Vagina (tissue), 2 donors: ENCODE results near the gene CTNNA3. TPM values are rescaled to one million over a fixed set of nuclear protein-coding genes. Genes with fewer than 3 reads are reported as not detected.

Source experiments
- DNase-seq, 2 donors: peaks; one replicate each; pipeline ENCODE4 v3.0.0-alpha.2; 2017; ENCODE audit errors: extremely low spot score in 2 of 2
- H3K27ac ChIP-seq: fragments of 200-600 bp; sonication (generic); one replicate; pipeline ENCODE4 v1.5.1; 2019
- H3K27me3 ChIP-seq: fragments of 200-600 bp; sonication (generic); one replicate; pipeline ENCODE4 v1.5.1; 2019
- H3K36me3 ChIP-seq, 2 donors: fragments of 200-600 bp; sonication (generic); one replicate each; pipeline ENCODE4 v1.5.1; 2017 to 2019
- H3K4me1 ChIP-seq: fragments of 200-600 bp; sonication (generic); one replicate; pipeline ENCODE4 v1.5.1; 2019
- H3K4me3 ChIP-seq, 2 donors: fragments of 200-600 bp; sonication (generic); 1 replicate in 1 of 2; 2 replicates in 1 of 2; pipeline ENCODE4 v1.5.1; 2016 to 2019
- H3K9me3 ChIP-seq: fragments of 200-600 bp; sonication (generic); one replicate; pipeline ENCODE4 v1.5.1; 2019
- POLR2A ChIP-seq, 2 donors: fragments of 450-650 bp; IDR thresholded peaks; one replicate each; pipeline ENCODE4 v1.6.1; 2017; ENCODE audit warnings: antibody characterized with exemption in 2 of 2, mild to moderate bottlenecking in 2 of 2, moderate library complexity in 2 of 2
- POLR2AphosphoS5 ChIP-seq, 2 donors: sonication (generic); formaldehyde crosslinking; IDR thresholded peaks; one replicate each; pipeline ENCODE4 v1.9.0; 2017; ENCODE audit warnings: antibody characterized with exemption in 2 of 2, mild to moderate bottlenecking in 2 of 2, low read depth in 1 of 2; ENCODE audit not compliant: insufficient read depth in 1 of 2
- intact Hi-C: fragments of 100-400 bp; cut with DNase I; formaldehyde crosslinking; loops from one replicate; pipeline ENCODE4 v1.15.1; 2023
- total RNA-seq: library from RNA; depleted of rRNA; stranded (reverse); fragments of >200 nt; gene quantifications from one replicate; pipeline ENCODE4 v1.2.3, GENCODE V29; 2016
- TF ChIP-seq, protein P1 (sequence below), 3 experiments: fragments of 450-650 bp in 2 of 3; fragments of 200-600 bp in 1 of 3; sonication (generic) in 1 of 3; IDR thresholded peaks; one replicate each; pipeline ENCODE4 v1.5.1; 2017 to 2019; ENCODE audit warnings: antibody characterized with exemption in 3 of 3, mild to moderate bottlenecking in 2 of 3, moderate library complexity in 2 of 3

The CTNNA3 gene
- total RNA-seq, 1 donor from 2014 or later, result 0.98 TPM

DNA sequence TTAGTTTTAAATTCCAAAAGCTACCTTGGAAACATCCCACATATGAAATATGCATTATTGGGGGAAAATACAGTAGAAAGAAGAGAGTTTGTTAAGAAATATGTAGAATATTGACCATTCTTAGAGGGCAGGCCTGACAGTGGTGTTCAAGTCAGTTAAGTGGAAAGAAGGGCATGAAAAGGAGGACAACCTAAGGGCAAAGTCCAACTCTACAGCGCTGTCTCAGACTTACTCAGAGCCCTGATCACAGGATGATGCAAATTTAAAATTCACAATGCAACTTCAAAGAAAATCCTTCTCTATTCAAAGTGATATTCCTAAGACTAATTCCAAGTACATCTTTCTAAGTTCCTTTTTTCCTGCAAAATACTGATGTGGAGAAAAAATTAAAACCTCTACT, 909.3 kb downstream of the CTNNA3 start:
- Histone ChIP-seq H3K27me3 (no peaks in the 10 kb centered on the region), H3K36me3 (no peaks in the 10 kb centered on the region), H3K27ac (no peak overlapping the region), H3K4me3 (no peak overlapping the region), H3K9me3 (no peaks in the 10 kb centered on the region), H3K4me1 (no peaks in the 10 kb centered on the region)
- intact Hi-C loops, result no loop called here
- DNase-seq, result no peak
- TF ChIP-seq, protein P1, sequence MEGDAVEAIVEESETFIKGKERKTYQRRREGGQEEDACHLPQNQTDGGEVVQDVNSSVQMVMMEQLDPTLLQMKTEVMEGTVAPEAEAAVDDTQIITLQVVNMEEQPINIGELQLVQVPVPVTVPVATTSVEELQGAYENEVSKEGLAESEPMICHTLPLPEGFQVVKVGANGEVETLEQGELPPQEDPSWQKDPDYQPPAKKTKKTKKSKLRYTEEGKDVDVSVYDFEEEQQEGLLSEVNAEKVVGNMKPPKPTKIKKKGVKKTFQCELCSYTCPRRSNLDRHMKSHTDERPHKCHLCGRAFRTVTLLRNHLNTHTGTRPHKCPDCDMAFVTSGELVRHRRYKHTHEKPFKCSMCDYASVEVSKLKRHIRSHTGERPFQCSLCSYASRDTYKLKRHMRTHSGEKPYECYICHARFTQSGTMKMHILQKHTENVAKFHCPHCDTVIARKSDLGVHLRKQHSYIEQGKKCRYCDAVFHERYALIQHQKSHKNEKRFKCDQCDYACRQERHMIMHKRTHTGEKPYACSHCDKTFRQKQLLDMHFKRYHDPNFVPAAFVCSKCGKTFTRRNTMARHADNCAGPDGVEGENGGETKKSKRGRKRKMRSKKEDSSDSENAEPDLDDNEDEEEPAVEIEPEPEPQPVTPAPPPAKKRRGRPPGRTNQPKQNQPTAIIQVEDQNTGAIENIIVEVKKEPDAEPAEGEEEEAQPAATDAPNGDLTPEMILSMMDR (IDR thresholded peaks at IDR 0.05), result no peak

DNA sequence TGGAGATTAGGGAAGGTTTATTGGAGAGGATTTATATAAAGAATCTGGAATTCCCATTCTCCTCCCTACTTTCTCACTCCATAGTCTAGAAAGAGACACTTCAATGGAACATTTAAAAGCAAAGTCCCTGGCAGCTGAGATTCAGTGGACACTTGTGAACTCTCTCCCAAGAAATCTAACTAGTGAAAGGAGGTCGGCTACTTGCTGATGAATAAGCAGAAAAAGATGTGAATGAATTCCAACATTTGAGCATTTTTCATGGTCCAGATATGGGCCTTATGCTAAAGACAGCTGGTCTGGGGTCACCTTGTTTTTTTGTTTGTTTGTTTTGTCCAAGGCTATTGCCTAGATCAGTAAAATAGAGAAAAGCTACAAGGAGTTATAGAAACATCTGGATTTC, 911.2 kb downstream of the CTNNA3 start:
- intact Hi-C loops, result no loop called here
- H3K9me3 ChIP-seq, result no peaks in the 10 kb centered on the region
- no peaks in the 10 kb centered on the region for H3K4me1 ChIP-seq
- TF ChIP-seq, protein P1 (IDR thresholded peaks at IDR 0.05), result no peak
- TF ChIP-seq POLR2AphosphoS5 (IDR thresholded peaks at IDR 0.05; ENCODE audit: insufficient read depth in 1 of 2, low read depth in 1 of 2) (no peak), POLR2A (IDR thresholded peaks at IDR 0.05) (no peak)
- H3K27ac ChIP-seq, result no peak overlapping the region
- no peaks in the 10 kb centered on the region for H3K36me3 ChIP-seq
- DNase-seq, result no peak
- H3K4me3 ChIP-seq, result no peak overlapping the region
- no peaks in the 10 kb centered on the region for H3K27me3 ChIP-seq

DNA sequence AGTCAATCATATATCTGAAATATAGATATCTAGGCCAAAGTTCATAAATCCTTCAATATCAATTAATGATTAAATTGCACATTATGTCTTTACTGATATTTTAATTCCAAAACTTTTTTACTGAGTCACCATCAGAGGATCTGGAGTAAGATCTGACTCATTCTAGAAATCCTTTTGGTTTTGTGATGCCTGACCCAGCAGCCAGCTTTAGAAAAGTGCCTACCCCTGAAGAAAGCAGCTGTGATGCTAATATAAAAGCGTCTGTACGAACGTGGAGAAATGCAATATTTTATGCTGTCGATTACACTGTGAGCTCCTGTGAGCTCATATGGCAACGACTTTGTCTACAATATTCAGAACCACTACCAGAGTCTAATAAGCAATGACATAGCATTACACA, 912.7 kb downstream of the CTNNA3 start:
- no peak overlapping the region for H3K4me3 ChIP-seq
- H3K27ac ChIP-seq, result no peak overlapping the region
- no peaks in the 10 kb centered on the region for H3K36me3 ChIP-seq
- no peaks in the 10 kb centered on the region for H3K27me3 ChIP-seq
- no peaks in the 10 kb centered on the region for H3K4me1 ChIP-seq
- no peak for DNase-seq
- intact Hi-C loops, result no loop called here
- H3K9me3 ChIP-seq, result no peaks in the 10 kb centered on the region
- TF ChIP-seq POLR2A (IDR thresholded peaks at IDR 0.05) (no peak), POLR2AphosphoS5 (IDR thresholded peaks at IDR 0.05; ENCODE audit: insufficient read depth in 1 of 2, low read depth in 1 of 2) (no peak)
- TF ChIP-seq, protein P1 (IDR thresholded peaks at IDR 0.05), result no peak

DNA sequence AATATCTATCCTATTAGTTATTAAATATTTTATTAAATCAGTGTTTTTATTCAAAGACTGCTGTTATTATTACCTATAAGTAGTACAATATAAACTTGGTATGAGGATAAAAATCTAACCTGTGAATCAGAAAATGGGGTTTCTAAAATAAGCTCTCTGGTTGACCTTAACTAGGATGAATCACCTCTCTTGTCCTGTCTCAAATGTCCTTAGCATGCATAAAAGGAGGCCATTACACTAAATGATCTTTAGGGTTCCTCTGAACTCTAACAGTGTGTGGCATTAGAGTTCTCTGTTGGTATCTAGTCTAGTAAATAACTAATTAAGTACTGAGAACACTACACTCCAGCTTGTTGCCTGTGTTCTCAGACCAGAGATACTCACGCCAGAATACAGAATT, 913.2 kb downstream of the CTNNA3 start:
- intact Hi-C loops, result no loop called here
- Histone ChIP-seq H3K4me1 (no peaks in the 10 kb centered on the region), H3K4me3 (no peak overlapping the region), H3K36me3 (no peaks in the 10 kb centered on the region), H3K27me3 (no peaks in the 10 kb centered on the region), H3K27ac (no peak overlapping the region), H3K9me3 (no peaks in the 10 kb centered on the region)
- no peak for DNase-seq
- TF ChIP-seq, protein P1 (IDR thresholded peaks at IDR 0.05), result no peak
- no peak for TF ChIP-seq POLR2A (IDR thresholded peaks at IDR 0.05)

DNA sequence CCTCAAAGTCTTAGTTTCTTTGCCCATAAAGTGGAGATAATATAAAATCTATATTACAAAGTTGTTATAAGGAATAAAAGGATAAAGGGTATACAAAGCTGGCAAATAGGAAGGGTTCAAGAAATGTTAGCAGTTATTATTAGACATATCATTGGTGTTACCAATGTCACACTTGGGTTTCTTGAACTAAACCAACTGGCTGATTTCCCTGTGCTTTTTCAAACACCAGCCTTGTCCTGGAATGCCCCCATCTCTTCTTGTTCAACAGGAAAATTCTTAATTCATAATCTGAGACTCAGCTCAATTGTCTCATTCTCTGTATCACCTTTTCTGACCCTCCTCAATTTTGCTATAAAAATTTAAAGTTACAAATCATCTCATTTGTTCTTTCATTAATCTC, 913.9 kb downstream of the CTNNA3 start:
- Histone ChIP-seq H3K27ac (no peak overlapping the region), H3K36me3 (no peaks in the 10 kb centered on the region), H3K9me3 (no peaks in the 10 kb centered on the region), H3K27me3 (no peaks in the 10 kb centered on the region), H3K4me3 (no peak overlapping the region), H3K4me1 (no peaks in the 10 kb centered on the region)
- no peak for TF ChIP-seq POLR2A (IDR thresholded peaks at IDR 0.05)
- TF ChIP-seq, protein P1 (IDR thresholded peaks at IDR 0.05), result no peak
- no peak for TF ChIP-seq POLR2AphosphoS5 (IDR thresholded peaks at IDR 0.05; ENCODE audit: insufficient read depth in 1 of 2, low read depth in 1 of 2)
- intact Hi-C loops, result no loop called here
- no peak for DNase-seq
